ENCODE data around the gene KCNK15. TPM values are rescaled to one million over a fixed set of nuclear protein-coding genes. Genes with fewer than 3 reads are reported as not detected.

KCNK15 gene
- total and polyA plus RNA-seq, 2 donors (not counting 1 experiment from before 2014, with no cell fraction given) = 0.17 TPM; not detected in 1

- H3K27me3 ChIP-seq (replicated peaks in 1 of 4; ENCODE audit: control extremely low read depth in 1 of 4, control insufficient read depth in 3 of 4, insufficient read depth in 4 of 4, low read length in 3 of 4) = peaks cover 0 to 7% (median 0%) of the 10 kb centered on the region in 4 experiments
- Mint-ChIP-seq H3K27ac (no peak overlapping the region), H3K9me3 (ENCODE audit: insufficient read depth) (no peaks in the 10 kb centered on the region), H3K4me3 (no peak overlapping the region), H3K4me1 (peaks cover 16% of the 10 kb centered on the region), H3K27me3 (peaks cover 5% of the 10 kb centered on the region)
- H4K20me1 ChIP-seq (ENCODE audit: control insufficient read depth, insufficient read depth, low read length, poor library complexity, severe bottlenecking) = no peaks in the 10 kb centered on the region
- no peak overlapping the region for H3K9ac ChIP-seq (ENCODE audit: low read length)
- intact Hi-C loops (cut with micrococcal nuclease) = no loop called here
- no peaks in the 10 kb centered on the region for H3K36me3 ChIP-seq (replicated peaks in 1 of 2; ENCODE audit: control extremely low read depth in 1 of 2, control insufficient read depth in 1 of 2, extremely low read depth in 1 of 2, insufficient read depth in 2 of 2, low read length in 1 of 2)
- 91% methylated on average over 3 of the region's 4 CpGs for WGBS (ENCODE audit: insufficient coverage)
- H3K79me2 ChIP-seq (ENCODE audit: control insufficient read depth, insufficient read depth, low read length) = no peaks in the 10 kb centered on the region
- H3K27ac ChIP-seq (ENCODE audit: low read length in 2 of 2) = no peak overlapping the region
- ATAC-seq (ENCODE audit: low read depth) (no peak), DNase-seq (no peak)
- CTCF ChIA-PET = interaction anchor here (0.8 to 1.3 kb wide), 2 partner anchors 20 kb away, joined by 3 read pairs; no protein-coding TSS in a partner anchor
- peaks cover 7 to 11% of the 10 kb centered on the region in 2 donors for H3K4me1 ChIP-seq (ENCODE audit: control insufficient read depth in 2 of 2, insufficient read depth in 2 of 2, low read length in 2 of 2)
- H2AFZ ChIP-seq (ENCODE audit: insufficient read depth, low read depth, low read length, poor library complexity, severe bottlenecking) = no peak overlapping the region
- H3K4me2 ChIP-seq (replicated peaks; ENCODE audit: low read depth, low read length, poor library complexity, severe bottlenecking) = no peak overlapping the region
- no peak for TF ChIP-seq EZH2 (IDR thresholded peaks at IDR 0.05; ENCODE audit: borderline replicate concordance, insufficient read depth, low read depth, low read length, poor library complexity, severe bottlenecking)
- TF ChIP-seq, protein P1, sequence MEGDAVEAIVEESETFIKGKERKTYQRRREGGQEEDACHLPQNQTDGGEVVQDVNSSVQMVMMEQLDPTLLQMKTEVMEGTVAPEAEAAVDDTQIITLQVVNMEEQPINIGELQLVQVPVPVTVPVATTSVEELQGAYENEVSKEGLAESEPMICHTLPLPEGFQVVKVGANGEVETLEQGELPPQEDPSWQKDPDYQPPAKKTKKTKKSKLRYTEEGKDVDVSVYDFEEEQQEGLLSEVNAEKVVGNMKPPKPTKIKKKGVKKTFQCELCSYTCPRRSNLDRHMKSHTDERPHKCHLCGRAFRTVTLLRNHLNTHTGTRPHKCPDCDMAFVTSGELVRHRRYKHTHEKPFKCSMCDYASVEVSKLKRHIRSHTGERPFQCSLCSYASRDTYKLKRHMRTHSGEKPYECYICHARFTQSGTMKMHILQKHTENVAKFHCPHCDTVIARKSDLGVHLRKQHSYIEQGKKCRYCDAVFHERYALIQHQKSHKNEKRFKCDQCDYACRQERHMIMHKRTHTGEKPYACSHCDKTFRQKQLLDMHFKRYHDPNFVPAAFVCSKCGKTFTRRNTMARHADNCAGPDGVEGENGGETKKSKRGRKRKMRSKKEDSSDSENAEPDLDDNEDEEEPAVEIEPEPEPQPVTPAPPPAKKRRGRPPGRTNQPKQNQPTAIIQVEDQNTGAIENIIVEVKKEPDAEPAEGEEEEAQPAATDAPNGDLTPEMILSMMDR (IDR thresholded peaks at IDR 0.05) = no peak
- H3K9me3 ChIP-seq (ENCODE audit: control extremely low read depth in 1 of 3, control insufficient read depth in 2 of 3, insufficient read depth in 1 of 3, low read length in 2 of 3) = no peaks in the 10 kb centered on the region
- no peak overlapping the region for H3K4me3 ChIP-seq (ENCODE audit: control extremely low read depth in 1 of 5, extremely low read depth in 1 of 5, insufficient read depth in 1 of 5, low read depth in 2 of 5, low read length in 4 of 5)
- POLR2A ChIA-PET = no interaction called here
Measured at GRCh38 chr20:44705364-44706094, 40.1 kb upstream of the KCNK15 start.

DNA sequence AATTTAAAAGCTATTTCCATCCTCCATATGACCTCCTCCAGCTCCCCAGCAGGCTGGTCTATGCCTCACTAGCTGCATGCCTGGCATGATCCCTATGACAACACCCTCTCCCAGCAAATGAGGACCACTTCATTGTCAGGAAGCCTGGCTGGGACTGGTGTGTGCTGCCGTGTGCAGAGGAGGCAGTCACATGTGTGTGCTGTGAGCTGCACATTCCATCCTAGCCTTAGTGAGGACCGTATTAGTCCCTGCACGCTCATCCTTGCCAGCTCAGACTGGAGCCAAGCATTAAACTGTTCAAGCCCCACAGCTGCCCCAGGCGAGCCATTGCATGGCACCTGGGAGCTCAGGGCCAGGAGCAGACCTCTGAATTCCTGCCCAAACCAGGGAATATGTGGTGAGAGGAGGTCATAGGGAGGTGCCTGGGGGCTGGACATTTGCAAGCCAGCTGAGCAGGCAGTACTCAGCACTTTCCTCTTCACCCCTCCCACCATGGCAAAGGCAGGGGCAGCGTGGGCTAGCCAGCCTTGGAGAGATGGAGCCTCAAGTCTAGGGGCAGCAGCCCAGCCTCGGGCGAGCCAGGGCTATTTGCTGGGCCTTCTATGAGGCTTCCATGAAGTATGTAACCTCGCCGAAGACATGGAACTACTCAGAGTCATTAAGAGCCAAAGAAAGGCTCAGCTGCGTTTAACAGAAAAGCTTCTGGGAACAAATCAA lies 39.2 kb upstream of the KCNK15 start:
- Histone ChIP-seq H3K27me3 (replicated peaks in 1 of 4; ENCODE audit: control extremely low read depth in 1 of 4, control insufficient read depth in 3 of 4, insufficient read depth in 4 of 4, low read length in 3 of 4) (peaks cover 0 to 6% (median 0%) of the 10 kb centered on the region in 4 experiments), H3K9me3 (ENCODE audit: control extremely low read depth in 1 of 3, control insufficient read depth in 2 of 3, insufficient read depth in 1 of 3, low read length in 2 of 3) (no peaks in the 10 kb centered on the region), H3K9ac (ENCODE audit: low read length) (no peak overlapping the region), H3K27ac (ENCODE audit: low read length in 2 of 2) (no peak overlapping the region), H3K4me3 (ENCODE audit: control extremely low read depth in 1 of 5, extremely low read depth in 1 of 5, insufficient read depth in 1 of 5, low read depth in 2 of 5, low read length in 4 of 5) (no peak overlapping the region), H4K20me1 (ENCODE audit: control insufficient read depth, insufficient read depth, low read length, poor library complexity, severe bottlenecking) (no peaks in the 10 kb centered on the region), H2AFZ (ENCODE audit: insufficient read depth, low read depth, low read length, poor library complexity, severe bottlenecking) (no peak overlapping the region), H3K36me3 (replicated peaks in 1 of 2; ENCODE audit: control extremely low read depth in 1 of 2, control insufficient read depth in 1 of 2, extremely low read depth in 1 of 2, insufficient read depth in 2 of 2, low read length in 1 of 2) (no peaks in the 10 kb centered on the region), H3K4me2 (replicated peaks; ENCODE audit: low read depth, low read length, poor library complexity, severe bottlenecking) (no peak overlapping the region), H3K4me1 (ENCODE audit: control insufficient read depth in 2 of 2, insufficient read depth in 2 of 2, low read length in 2 of 2) (peaks cover 7 to 11% of the 10 kb centered on the region in 2 donors), H3K79me2 (ENCODE audit: control insufficient read depth, insufficient read depth, low read length) (no peaks in the 10 kb centered on the region)
- Mint-ChIP-seq H3K27ac (peak overlapping the region; percentile 12), H3K4me1 (peaks cover 16% of the 10 kb centered on the region), H3K27me3 (peaks cover 6% of the 10 kb centered on the region), H3K4me3 (no peak overlapping the region), H3K9me3 (ENCODE audit: insufficient read depth) (no peaks in the 10 kb centered on the region)
- TF ChIP-seq EZH2 (IDR thresholded peaks at IDR 0.05; ENCODE audit: borderline replicate concordance, insufficient read depth, low read depth, low read length, poor library complexity, severe bottlenecking) = no peak
- DNase-seq = no peak
- ChIA-PET CTCF (interaction anchor here (0.8 kb wide), 1 partner anchor 21 kb away, joined by 3 read pairs; no protein-coding TSS in a partner anchor), POLR2A (no interaction called here)
- intact Hi-C loops (cut with micrococcal nuclease) = no loop called here
- ATAC-seq (ENCODE audit: low read depth) = no peak
- WGBS (ENCODE audit: insufficient coverage) = 88% methylated on average over 9 of the region's 10 CpGs
